ENCODE measurements around the gene SGPL1.

DNA sequence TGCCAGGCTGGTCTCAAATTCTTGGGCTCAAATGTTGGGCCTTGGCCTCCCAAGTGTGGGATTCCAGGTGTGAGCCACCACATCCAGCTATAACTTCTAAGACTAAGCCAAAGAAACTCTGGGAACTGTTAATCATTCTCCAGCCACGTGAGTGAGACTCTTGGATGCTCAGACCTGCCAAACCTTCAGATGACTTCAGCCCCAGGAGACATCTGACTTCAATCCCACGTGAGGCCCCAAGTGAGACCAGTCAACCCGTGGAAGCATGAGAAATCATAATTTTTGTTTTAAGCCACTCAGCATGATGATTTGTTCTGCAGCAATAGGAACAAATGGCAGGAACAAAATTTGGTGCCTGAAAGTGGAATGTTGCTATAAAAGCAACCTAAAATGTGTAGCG lies 76.9 kb downstream of the SGPL1 start:
- TF ChIP-seq, protein P1, sequence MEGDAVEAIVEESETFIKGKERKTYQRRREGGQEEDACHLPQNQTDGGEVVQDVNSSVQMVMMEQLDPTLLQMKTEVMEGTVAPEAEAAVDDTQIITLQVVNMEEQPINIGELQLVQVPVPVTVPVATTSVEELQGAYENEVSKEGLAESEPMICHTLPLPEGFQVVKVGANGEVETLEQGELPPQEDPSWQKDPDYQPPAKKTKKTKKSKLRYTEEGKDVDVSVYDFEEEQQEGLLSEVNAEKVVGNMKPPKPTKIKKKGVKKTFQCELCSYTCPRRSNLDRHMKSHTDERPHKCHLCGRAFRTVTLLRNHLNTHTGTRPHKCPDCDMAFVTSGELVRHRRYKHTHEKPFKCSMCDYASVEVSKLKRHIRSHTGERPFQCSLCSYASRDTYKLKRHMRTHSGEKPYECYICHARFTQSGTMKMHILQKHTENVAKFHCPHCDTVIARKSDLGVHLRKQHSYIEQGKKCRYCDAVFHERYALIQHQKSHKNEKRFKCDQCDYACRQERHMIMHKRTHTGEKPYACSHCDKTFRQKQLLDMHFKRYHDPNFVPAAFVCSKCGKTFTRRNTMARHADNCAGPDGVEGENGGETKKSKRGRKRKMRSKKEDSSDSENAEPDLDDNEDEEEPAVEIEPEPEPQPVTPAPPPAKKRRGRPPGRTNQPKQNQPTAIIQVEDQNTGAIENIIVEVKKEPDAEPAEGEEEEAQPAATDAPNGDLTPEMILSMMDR (optimal IDR thresholded peaks at IDR 0.05 in 1 of 3, IDR thresholded peaks at IDR 0.05 in 1 of 3, conservative IDR thresholded peaks at IDR 0.05 in 1 of 3; ENCODE audit: extremely low read depth in 1 of 3, insufficient read depth in 2 of 3, low read length in 3 of 3): no peak
- no peak for TF ChIP-seq EZH2 (IDR thresholded peaks at IDR 0.05; ENCODE audit: low read length)
